ENCODE data around the gene INPP4A.

The INPP4A gene

DNA sequence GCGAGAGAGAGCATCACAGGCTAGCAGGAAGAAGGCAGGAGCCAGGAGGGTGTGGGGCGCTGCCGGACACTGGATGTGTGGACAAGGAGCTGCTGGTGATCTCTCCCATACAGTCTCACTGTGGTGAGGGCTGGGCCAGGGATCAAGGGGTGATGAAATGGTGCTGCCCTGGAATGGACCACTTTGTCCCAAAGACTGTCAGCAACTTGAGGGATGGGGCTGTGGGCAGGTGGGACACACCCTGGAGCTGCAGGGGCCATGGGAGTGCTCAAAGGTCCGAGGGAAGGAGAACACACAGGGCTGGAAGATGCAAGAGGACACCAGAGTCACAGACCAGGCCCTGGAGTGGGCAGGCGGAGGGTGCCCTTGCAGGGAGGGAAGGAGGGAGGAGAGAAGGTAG, 125.7 kb downstream of the INPP4A start:
- Mint-ChIP-seq H3K4me1 (no peaks in the 10 kb centered on the region), H3K27me3 (ENCODE audit: low read depth, poor library complexity) (peaks cover 12% of the 10 kb centered on the region), H3K4me3 (no peak overlapping the region), H3K27ac (no peak overlapping the region), H3K9me3 (no peaks in the 10 kb centered on the region), H3K36me3 (ENCODE audit: low read depth) (peaks cover 30% of the 10 kb centered on the region)
- TF ChIP-seq, protein P1, sequence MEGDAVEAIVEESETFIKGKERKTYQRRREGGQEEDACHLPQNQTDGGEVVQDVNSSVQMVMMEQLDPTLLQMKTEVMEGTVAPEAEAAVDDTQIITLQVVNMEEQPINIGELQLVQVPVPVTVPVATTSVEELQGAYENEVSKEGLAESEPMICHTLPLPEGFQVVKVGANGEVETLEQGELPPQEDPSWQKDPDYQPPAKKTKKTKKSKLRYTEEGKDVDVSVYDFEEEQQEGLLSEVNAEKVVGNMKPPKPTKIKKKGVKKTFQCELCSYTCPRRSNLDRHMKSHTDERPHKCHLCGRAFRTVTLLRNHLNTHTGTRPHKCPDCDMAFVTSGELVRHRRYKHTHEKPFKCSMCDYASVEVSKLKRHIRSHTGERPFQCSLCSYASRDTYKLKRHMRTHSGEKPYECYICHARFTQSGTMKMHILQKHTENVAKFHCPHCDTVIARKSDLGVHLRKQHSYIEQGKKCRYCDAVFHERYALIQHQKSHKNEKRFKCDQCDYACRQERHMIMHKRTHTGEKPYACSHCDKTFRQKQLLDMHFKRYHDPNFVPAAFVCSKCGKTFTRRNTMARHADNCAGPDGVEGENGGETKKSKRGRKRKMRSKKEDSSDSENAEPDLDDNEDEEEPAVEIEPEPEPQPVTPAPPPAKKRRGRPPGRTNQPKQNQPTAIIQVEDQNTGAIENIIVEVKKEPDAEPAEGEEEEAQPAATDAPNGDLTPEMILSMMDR (IDR thresholded peaks at IDR 0.05): no peak
- DNase-seq: no peak

DNA sequence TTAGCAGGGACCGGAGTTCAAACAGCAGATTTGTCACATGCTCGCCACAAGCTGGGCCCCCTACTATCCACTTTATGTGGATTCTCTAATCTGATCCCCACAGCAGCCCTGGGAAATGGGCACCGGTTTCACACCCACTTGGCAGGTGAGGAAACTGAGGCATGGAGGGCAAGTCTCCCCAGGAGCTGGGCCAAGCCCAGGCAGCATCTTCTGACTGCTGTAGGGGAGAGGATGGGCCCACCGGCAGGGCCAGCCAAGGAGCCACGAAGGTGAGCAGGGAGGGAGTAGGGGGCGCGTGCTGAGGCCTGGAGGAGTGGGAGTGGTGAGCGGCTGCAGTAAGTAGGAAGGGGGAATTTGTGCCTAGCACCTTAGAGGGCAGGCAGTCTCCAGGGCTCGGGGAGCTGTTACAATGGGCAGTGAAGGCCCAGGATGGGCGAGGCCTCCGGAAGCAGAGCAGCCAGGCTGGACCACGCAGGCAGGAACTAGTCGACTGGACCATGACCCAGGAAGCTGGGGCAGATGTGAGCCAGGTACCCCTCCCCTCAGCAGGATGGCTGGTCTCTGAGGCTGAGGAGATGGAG, 126.6 kb downstream of the INPP4A start:
- H3K9me3 Mint-ChIP-seq: no peaks in the 10 kb centered on the region
- H3K27ac Mint-ChIP-seq: no peak overlapping the region
- peaks cover 22% of the 10 kb centered on the region for H3K36me3 Mint-ChIP-seq (ENCODE audit: low read depth)
- no peak for DNase-seq
- H3K4me1 Mint-ChIP-seq: no peaks in the 10 kb centered on the region
- peaks cover 11% of the 10 kb centered on the region for H3K27me3 Mint-ChIP-seq (ENCODE audit: low read depth, poor library complexity)
- TF ChIP-seq, protein P1 (IDR thresholded peaks at IDR 0.05): no peak
- no peak overlapping the region for H3K4me3 Mint-ChIP-seq

- Mint-ChIP-seq H3K27ac (no peak overlapping the region), H3K36me3 (ENCODE audit: low read depth) (peaks cover 18% of the 10 kb centered on the region), H3K9me3 (no peaks in the 10 kb centered on the region), H3K4me1 (no peaks in the 10 kb centered on the region), H3K4me3 (no peak overlapping the region), H3K27me3 (ENCODE audit: low read depth, poor library complexity) (peaks cover 10% of the 10 kb centered on the region)
- TF ChIP-seq, protein P1 (IDR thresholded peaks at IDR 0.05): no peak
- no peak for DNase-seq
Measured at GRCh38 chr2:98571796-98572195, 127.1 kb downstream of the INPP4A start.

GRCh38 chr2:98572211-98572610, 127.6 kb downstream of the INPP4A start:
- H3K36me3 Mint-ChIP-seq (ENCODE audit: low read depth): peaks cover 18% of the 10 kb centered on the region
- H3K9me3 Mint-ChIP-seq: no peaks in the 10 kb centered on the region

DNA sequence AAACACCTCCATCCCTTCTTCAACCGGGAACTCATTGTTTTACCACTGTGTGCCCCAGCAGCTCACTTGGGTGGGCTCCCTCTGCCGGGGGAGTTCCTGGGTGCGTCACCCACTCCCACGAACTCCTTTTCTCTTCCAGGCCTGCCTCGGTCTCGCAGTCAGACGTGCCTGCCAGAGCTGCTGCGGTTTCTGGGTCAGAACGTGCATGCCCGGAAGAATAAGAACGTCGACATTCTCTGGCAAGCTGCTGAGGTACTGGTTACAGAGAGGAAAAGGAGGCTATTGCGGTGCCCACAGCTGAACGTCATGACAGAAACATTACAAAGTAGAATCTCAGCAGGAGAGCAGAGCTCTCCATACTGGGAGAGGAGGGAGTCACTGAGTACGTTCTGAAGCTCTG, 128.0 kb downstream of the INPP4A start:
- H3K4me1 Mint-ChIP-seq: no peaks in the 10 kb centered on the region
- peak overlapping the region; percentile 74 for H3K27ac Mint-ChIP-seq
- no peak overlapping the region for H3K4me3 Mint-ChIP-seq
- H3K36me3 Mint-ChIP-seq (ENCODE audit: low read depth): peaks cover 19% of the 10 kb centered on the region
- no peak for DNase-seq
- H3K9me3 Mint-ChIP-seq: no peaks in the 10 kb centered on the region
- TF ChIP-seq, protein P1 (IDR thresholded peaks at IDR 0.05): no peak
- peaks cover 10% of the 10 kb centered on the region for H3K27me3 Mint-ChIP-seq (ENCODE audit: low read depth, poor library complexity)

More at GRCh38 chr2:98572211-98572610, 127.6 kb downstream of the INPP4A start:
- TF ChIP-seq, protein P1 (IDR thresholded peaks at IDR 0.05): no peak
- Mint-ChIP-seq H3K27me3 (ENCODE audit: low read depth, poor library complexity) (peaks cover 10% of the 10 kb centered on the region), H3K4me3 (no peak overlapping the region), H3K27ac (no peak overlapping the region), H3K4me1 (no peaks in the 10 kb centered on the region)
- no peak for DNase-seq

DNA sequence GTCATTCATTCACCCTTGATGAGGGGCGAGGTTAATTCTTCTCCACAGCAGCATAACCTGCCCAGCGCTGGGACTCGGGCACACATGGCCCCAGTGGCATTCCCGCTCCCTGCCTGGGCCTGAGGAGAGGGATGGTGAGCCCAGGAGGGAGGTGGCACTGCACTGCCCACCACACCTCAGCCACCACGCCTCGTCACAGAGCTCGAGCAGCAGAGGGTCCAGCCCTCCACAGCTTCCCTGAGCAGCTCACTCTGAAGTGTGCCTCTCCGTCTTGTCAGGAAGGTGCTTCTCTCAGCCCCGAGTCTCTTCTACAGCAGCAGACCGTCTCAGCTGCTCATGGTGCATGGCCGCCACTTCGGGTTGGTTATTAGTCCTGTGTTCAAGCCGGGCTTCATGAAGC, 128.8 kb downstream of the INPP4A start:
- no peak for DNase-seq
- TF ChIP-seq, protein P1 (IDR thresholded peaks at IDR 0.05): no peak
- Mint-ChIP-seq H3K4me1 (no peaks in the 10 kb centered on the region), H3K36me3 (ENCODE audit: low read depth) (peaks cover 23% of the 10 kb centered on the region), H3K27me3 (ENCODE audit: low read depth, poor library complexity) (peaks cover 10% of the 10 kb centered on the region), H3K4me3 (no peak overlapping the region), H3K9me3 (no peaks in the 10 kb centered on the region), H3K27ac (no peak overlapping the region)

Data from nephron progenitor cell (in vitro differentiated cells).